Natural killer cell treated with Interleukin-12 subunit alpha and Interleukin-12 subunit beta and Interleukin-15 and Interleukin-18, amount 100 ng/mL, for 72 hours (primary cell): ENCODE measurements around the gene MMRN2. TPM values are rescaled to one million over a fixed set of nuclear protein-coding genes. Genes with fewer than 3 reads are reported as not detected.

Experiments used
- ATAC-seq, 2 donors: fragments of 150-1000 bp; cut with Tn5 transposase in 1 of 2; sonication (Bioruptor Pico), chemical (Tn5 transposase) in 1 of 2; 2 replicates each; pipeline ENCODE4 v1.10.0; 2021
- DNase-seq: peaks from one replicate; pipeline ENCODE4 v3.0.0; 2022; ENCODE audit warnings: low spot score
- H3K27ac Mint-ChIP-seq, 2 donors: 1 replicate in 1 of 2; 2 replicates in 1 of 2; pipeline ENCODE4 v1.8.0; 2022; ENCODE audit warnings: mixed read lengths in 2 of 2, mild to moderate bottlenecking in 1 of 2, moderate library complexity in 1 of 2
- H3K27me3 Mint-ChIP-seq, 2 donors: 1 replicate in 1 of 2; 2 replicates in 1 of 2; pipeline ENCODE4 v1.8.0; 2022; ENCODE audit warnings: mixed read lengths in 2 of 2
- H3K36me3 Mint-ChIP-seq: one replicate; pipeline ENCODE4 v1.8.0; 2022; ENCODE audit warnings: mixed read lengths
- H3K4me1 Mint-ChIP-seq, 2 donors: 1 replicate in 1 of 2; 2 replicates in 1 of 2; pipeline ENCODE4 v1.8.0; 2022; ENCODE audit warnings: low read depth in 2 of 2, mixed read lengths in 2 of 2, mild to moderate bottlenecking in 1 of 2
- H3K4me3 Mint-ChIP-seq: one replicate; pipeline ENCODE4 v1.8.0; 2022; ENCODE audit warnings: mixed read lengths
- H3K9me3 Mint-ChIP-seq: 2 replicates; pipeline ENCODE4 v1.8.0; 2022; ENCODE audit warnings: mixed read lengths
- total RNA-seq, 2 donors: library from RNA; stranded (reverse); gene quantifications; one replicate each; pipeline ENCODE4 v1.2.3, GENCODE V29; 2022

Gene MMRN2
- total RNA-seq, 2 donors from 2014 or later = not detected

- Mint-ChIP-seq H3K4me3 (no peak overlapping the region), H3K27ac (no peak overlapping the region), H3K36me3 (no peaks in the 10 kb centered on the region), H3K9me3 (no peaks in the 10 kb centered on the region), H3K4me1 (no peaks in the 10 kb centered on the region), H3K27me3 (no peaks in the 10 kb centered on the region)
- ATAC-seq (no peak), DNase-seq (no peak)
These were observed 24.7 kb downstream of the MMRN2 start for GRCh38 chr10:86932674-86933073.

- no peak for ATAC-seq
- no peaks in the 10 kb centered on the region for H3K9me3 Mint-ChIP-seq
- H3K4me1 Mint-ChIP-seq = no peaks in the 10 kb centered on the region
- H3K4me3 Mint-ChIP-seq = no peak overlapping the region
- DNase-seq = no peak
- H3K36me3 Mint-ChIP-seq = no peaks in the 10 kb centered on the region
- H3K27ac Mint-ChIP-seq = no peak overlapping the region
- H3K27me3 Mint-ChIP-seq = no peaks in the 10 kb centered on the region
These were observed 25.5 kb downstream of the MMRN2 start for GRCh38 chr10:86931872-86932271.

GRCh38 chr10:86929468-86930380 lies 27.7 kb downstream of the MMRN2 start:
- Mint-ChIP-seq H3K4me3 (no peak overlapping the region), H3K9me3 (no peaks in the 10 kb centered on the region), H3K27me3 (no peaks in the 10 kb centered on the region), H3K36me3 (no peaks in the 10 kb centered on the region), H3K4me1 (no peaks in the 10 kb centered on the region), H3K27ac (no peak overlapping the region)
- ATAC-seq = no peak
- no peak for DNase-seq

- ATAC-seq = peak in 1 of 2 donors; percentile 43
- DNase-seq = no peak
- H3K4me3 Mint-ChIP-seq = no peak overlapping the region
- H3K27me3 Mint-ChIP-seq = no peaks in the 10 kb centered on the region
- no peaks in the 10 kb centered on the region for H3K4me1 Mint-ChIP-seq
- H3K9me3 Mint-ChIP-seq = no peaks in the 10 kb centered on the region
- peaks cover 4% of the 10 kb centered on the region for H3K36me3 Mint-ChIP-seq
- H3K27ac Mint-ChIP-seq = no peak overlapping the region
These were observed 34.9 kb downstream of the MMRN2 start for GRCh38 chr10:86922553-86922961.

GRCh38 chr10:86918022-86918471 lies 39.4 kb downstream of the MMRN2 start:
- ATAC-seq (no peak), DNase-seq (no peak)
- Mint-ChIP-seq H3K4me1 (no peaks in the 10 kb centered on the region), H3K27me3 (no peaks in the 10 kb centered on the region), H3K36me3 (peaks cover 5% of the 10 kb centered on the region), H3K27ac (no peak overlapping the region), H3K9me3 (no peaks in the 10 kb centered on the region), H3K4me3 (no peak overlapping the region)

- peaks cover 4% of the 10 kb centered on the region for H3K36me3 Mint-ChIP-seq
- H3K4me3 Mint-ChIP-seq = no peak overlapping the region
- no peaks in the 10 kb centered on the region for H3K27me3 Mint-ChIP-seq
- no peaks in the 10 kb centered on the region for H3K9me3 Mint-ChIP-seq
- no peak overlapping the region for H3K27ac Mint-ChIP-seq
- ATAC-seq = no peak
- DNase-seq = no peak
- no peaks in the 10 kb centered on the region for H3K4me1 Mint-ChIP-seq
These were observed 42.7 kb downstream of the MMRN2 start for GRCh38 chr10:86914734-86915133.

GRCh38 chr10:86905429-86905828 lies 52.0 kb downstream of the MMRN2 start:
- DNase-seq (no peak), ATAC-seq (no peak)
- Mint-ChIP-seq H3K27ac (no peak overlapping the region), H3K27me3 (no peaks in the 10 kb centered on the region), H3K36me3 (peaks cover 19% of the 10 kb centered on the region), H3K4me3 (no peak overlapping the region), H3K4me1 (no peaks in the 10 kb centered on the region), H3K9me3 (no peaks in the 10 kb centered on the region)

- no peak overlapping the region for H3K4me3 Mint-ChIP-seq
- DNase-seq (no peak), ATAC-seq (no peak)
- H3K27ac Mint-ChIP-seq = no peak overlapping the region
- H3K36me3 Mint-ChIP-seq = peaks cover 19% of the 10 kb centered on the region
- H3K27me3 Mint-ChIP-seq = no peaks in the 10 kb centered on the region
- no peaks in the 10 kb centered on the region for H3K9me3 Mint-ChIP-seq
- no peaks in the 10 kb centered on the region for H3K4me1 Mint-ChIP-seq
These were observed 52.8 kb downstream of the MMRN2 start for GRCh38 chr10:86904600-86904999.

- H3K9me3 Mint-ChIP-seq = no peaks in the 10 kb centered on the region
- H3K27ac Mint-ChIP-seq = no peak overlapping the region
- ATAC-seq (no peak), DNase-seq (no peak)
- peaks cover 7% of the 10 kb centered on the region for H3K36me3 Mint-ChIP-seq
- no peaks in the 10 kb centered on the region for H3K4me1 Mint-ChIP-seq
- no peaks in the 10 kb centered on the region for H3K27me3 Mint-ChIP-seq
- no peak overlapping the region for H3K4me3 Mint-ChIP-seq
These were observed 56.5 kb downstream of the MMRN2 start for GRCh38 chr10:86900955-86901354.

GRCh38 chr10:86899670-86900276 lies 57.6 kb downstream of the MMRN2 start:
- ATAC-seq = no peak
- Mint-ChIP-seq H3K4me3 (no peak overlapping the region), H3K4me1 (no peaks in the 10 kb centered on the region), H3K36me3 (no peaks in the 10 kb centered on the region), H3K9me3 (no peaks in the 10 kb centered on the region), H3K27me3 (no peaks in the 10 kb centered on the region), H3K27ac (no peak overlapping the region)
- DNase-seq = no peak

- no peaks in the 10 kb centered on the region for H3K4me1 Mint-ChIP-seq
- H3K27ac Mint-ChIP-seq = no peak overlapping the region
- DNase-seq = no peak
- no peak overlapping the region for H3K4me3 Mint-ChIP-seq
- no peaks in the 10 kb centered on the region for H3K36me3 Mint-ChIP-seq
- no peaks in the 10 kb centered on the region for H3K27me3 Mint-ChIP-seq
- H3K9me3 Mint-ChIP-seq = no peaks in the 10 kb centered on the region
- no peak for ATAC-seq
These were observed 58.3 kb downstream of the MMRN2 start for GRCh38 chr10:86899132-86899531.

- Mint-ChIP-seq H3K36me3 (no peaks in the 10 kb centered on the region), H3K27ac (no peak overlapping the region), H3K4me1 (no peaks in the 10 kb centered on the region), H3K9me3 (no peaks in the 10 kb centered on the region), H3K4me3 (no peak overlapping the region), H3K27me3 (no peaks in the 10 kb centered on the region)
- ATAC-seq (no peak), DNase-seq (no peak)
These were observed 58.9 kb downstream of the MMRN2 start for GRCh38 chr10:86898511-86898910.

- Mint-ChIP-seq H3K27ac (no peak overlapping the region), H3K9me3 (no peaks in the 10 kb centered on the region), H3K4me3 (no peak overlapping the region), H3K27me3 (no peaks in the 10 kb centered on the region), H3K4me1 (peaks cover 0 to 8% of the 10 kb centered on the region in 2 donors), H3K36me3 (no peaks in the 10 kb centered on the region)
- ATAC-seq (no peak), DNase-seq (no peak)
These were observed 67.4 kb downstream of the MMRN2 start for GRCh38 chr10:86889997-86890396.

- Mint-ChIP-seq H3K4me1 (peaks cover 0 to 8% of the 10 kb centered on the region in 2 donors), H3K4me3 (no peak overlapping the region)
These were observed 68.6 kb downstream of the MMRN2 start for GRCh38 chr10:86888585-86889381.

More at GRCh38 chr10:86888585-86889381, 68.6 kb downstream of the MMRN2 start:
- ATAC-seq (peak in 1 of 2 donors; percentile 90), DNase-seq (no peak)
- H3K27me3 Mint-ChIP-seq = no peaks in the 10 kb centered on the region
- peak overlapping the region in 1 of 2 donors; percentile 13 for H3K27ac Mint-ChIP-seq
- no peaks in the 10 kb centered on the region for H3K36me3 Mint-ChIP-seq
- no peaks in the 10 kb centered on the region for H3K9me3 Mint-ChIP-seq
